Hippocampal formation (tissue), 2 donors: ENCODE results near the gene EIF3C.
"Not testable (repeated sequence)": the region's sequence is repeated elsewhere in the genome, so short reads cannot be mapped to it uniquely, and the experiment has no call there.

Experiments used
- DNase-seq, 2 donors: peaks; one replicate each; lab custom pipeline; 2025; lab: John Stamatoyannopoulos, UW

The EIF3C gene

GRCh38 chr16:28746618-28747350 lies 35.5 kb downstream of the EIF3C start:
- DNase-seq: not testable (repeated sequence)

- DNase-seq: not testable (repeated sequence)
These were observed 38.8 kb downstream of the EIF3C start for GRCh38 chr16:28749997-28750465.

GRCh38 chr16:28750469-28751067 lies 39.3 kb downstream of the EIF3C start:
- DNase-seq: not testable (repeated sequence)

GRCh38 chr16:28751487-28751886 lies 40.2 kb downstream of the EIF3C start, which contains the start of gene NPIPB9:
Gene NPIPB9, plus strand, starts transcription at chr16:28751787.
- DNase-seq: not testable (repeated sequence)

GRCh38 chr16:28781697-28782096 lies 70.4 kb downstream of the EIF3C start:
- DNase-seq: not testable (repeated sequence)

- DNase-seq: not testable (repeated sequence)
These were observed 71.1 kb downstream of the EIF3C start for GRCh38 chr16:28782357-28782756.
